CD14-positive monocyte (primary cell): Measurements from ENCODE around the gene ADAMTS7. TPM values are rescaled to one million over a fixed set of nuclear protein-coding genes. Genes with fewer than 3 reads are reported as not detected.

Experiments used
- DNase-seq, 3 donors: peaks; one replicate each; pipeline ENCODE4 v3.0.0-alpha.2; 2011 to 2022
- H2AFZ ChIP-seq: 2 replicates; pipeline ENCODE4 v1.6.0; 2012; ENCODE audit warnings: mild to moderate bottlenecking, low read depth, low read length, inconsistent platforms; ENCODE audit not compliant: insufficient read depth, poor library complexity, severe bottlenecking
- H3K27ac ChIP-seq, 2 donors: 1 replicate in 1 of 2; 2 replicates in 1 of 2; pipeline ENCODE4 v1.5.1; 2012 to 2013; ENCODE audit warnings: low read length in 2 of 2, control low read depth in 1 of 2, inconsistent platforms in 1 of 2, low read depth in 1 of 2, mild to moderate bottlenecking in 1 of 2
- H3K27me3 ChIP-seq, 2 donors: one replicate each; pipeline versions ENCODE4 v1.6.0 to v1.6.1; 2011 to 2013; ENCODE audit warnings: low read length in 2 of 2; ENCODE audit not compliant: control insufficient read depth in 2 of 2, insufficient read depth in 2 of 2
- H3K36me3 ChIP-seq, 2 donors: replicated peaks in 1 of 2; 1 replicate in 1 of 2; 2 replicates in 1 of 2; pipeline versions ENCODE4 v1.5.1 to v1.6.1; 2012 to 2013; ENCODE audit warnings: low read length in 2 of 2, control low read depth in 1 of 2, inconsistent platforms in 1 of 2, mild to moderate bottlenecking in 1 of 2; ENCODE audit not compliant: insufficient read depth in 2 of 2, control insufficient read depth in 1 of 2
- H3K4me1 ChIP-seq, 2 donors: 1 replicate in 1 of 2; 2 replicates in 1 of 2; pipeline versions ENCODE4 v1.5.1 to v1.6.1; 2012 to 2013; ENCODE audit warnings: low read length in 2 of 2, control low read depth in 1 of 2, inconsistent platforms in 1 of 2, mild to moderate bottlenecking in 1 of 2, moderate library complexity in 1 of 2; ENCODE audit not compliant: insufficient read depth in 2 of 2, control insufficient read depth in 1 of 2
- H3K4me2 ChIP-seq: replicated peaks from 2 replicates; pipeline ENCODE3; 2012; ENCODE audit warnings: low read length, moderate library complexity, mild to moderate bottlenecking; ENCODE audit not compliant: poor library complexity, severe bottlenecking; ENCODE audit errors: extremely low read depth
- H3K4me3 ChIP-seq, 3 experiments: fragments of 200-600 bp in 1 of 3; sonication (generic) in 1 of 3; replicated peaks in 1 of 3; 1 replicate in 2 of 3; 2 replicates in 1 of 3; pipeline ENCODE4 v1.5.1; 2011 to 2013; ENCODE audit warnings: low read length in 3 of 3, mild to moderate bottlenecking in 3 of 3, control low read depth in 2 of 3, low read depth in 2 of 3, inconsistent platforms in 1 of 3, moderate library complexity in 1 of 3
- H3K79me2 ChIP-seq: 2 replicates; pipeline ENCODE4 v1.6.0; 2012; ENCODE audit warnings: mild to moderate bottlenecking, control low read depth, inconsistent platforms, low read length, moderate library complexity; ENCODE audit not compliant: insufficient read depth
- H3K9ac ChIP-seq: 2 replicates; pipeline ENCODE4 v1.6.0; 2017; ENCODE audit warnings: low read length, mild to moderate bottlenecking; ENCODE audit not compliant: insufficient read depth, poor library complexity, severe bottlenecking
- H3K9me3 ChIP-seq, 2 donors: replicated peaks in 1 of 2; 1 replicate in 1 of 2; 2 replicates in 1 of 2; pipeline versions ENCODE4 v1.5.1 to v1.6.1; 2012 to 2013; ENCODE audit warnings: low read length in 2 of 2, control low read depth in 1 of 2; ENCODE audit not compliant: control insufficient read depth in 1 of 2, insufficient read depth in 1 of 2
- H4K20me1 ChIP-seq: 2 replicates; pipeline ENCODE4 v1.6.0; 2012; ENCODE audit warnings: mild to moderate bottlenecking, low read length, control low read depth, moderate library complexity; ENCODE audit not compliant: insufficient read depth
- H3K27ac Mint-ChIP-seq, 7 donors: one replicate each; pipeline ENCODE4 v1.8.0; 2020; ENCODE audit warnings: mild to moderate bottlenecking in 7 of 7, mixed read lengths in 7 of 7, moderate library complexity in 6 of 7, inconsistent platforms in 2 of 7
- H3K27me3 Mint-ChIP-seq, 3 donors: one replicate each; pipeline ENCODE4 v1.8.0; 2021 to 2022; ENCODE audit warnings: low read depth in 3 of 3, mild to moderate bottlenecking in 3 of 3, mixed read lengths in 3 of 3, moderate library complexity in 3 of 3, inconsistent platforms in 1 of 3
- H3K36me3 Mint-ChIP-seq, 2 donors: one replicate each; pipeline ENCODE4 v1.8.0; 2020; ENCODE audit warnings: mixed read lengths in 2 of 2, inconsistent platforms in 1 of 2, mild to moderate bottlenecking in 1 of 2
- H3K4me1 Mint-ChIP-seq: one replicate; pipeline ENCODE4 v1.8.0; 2020; ENCODE audit warnings: mild to moderate bottlenecking, mixed read lengths
- H3K4me3 Mint-ChIP-seq, 2 donors: one replicate each; pipeline ENCODE4 v1.8.0; 2020; ENCODE audit warnings: mild to moderate bottlenecking in 2 of 2, mixed read lengths in 2 of 2, moderate library complexity in 1 of 2
- H3K9me3 Mint-ChIP-seq, 7 donors: one replicate each; pipeline ENCODE4 v1.8.0; 2020 to 2022; ENCODE audit warnings: mixed read lengths in 7 of 7, mild to moderate bottlenecking in 6 of 7, moderate library complexity in 6 of 7, inconsistent platforms in 2 of 7
- WGBS: methylation state at CpG from one replicate; pipeline ENCODE4 v1.1.5; 2013; ENCODE audit warnings: missing lambda C conversion rate; ENCODE audit not compliant: insufficient coverage; 5-methylcytosine and 5-hydroxymethylcytosine counted together
- intact Hi-C, 2 donors: fragments of 100-400 bp; cut with micrococcal nuclease; formaldehyde crosslinking; loops; one replicate each; pipeline versions ENCODE4 v1.15.0 to v1.15.1; 2023
- polyA plus RNA-seq, 3 donors: library from polyadenylated mRNA; depleted of rRNA in 1 of 3; unstranded in 2 of 3; stranded (reverse) in 1 of 3; fragments of 300-500 nt in 2 of 3; fragments of >200 nt in 1 of 3; fragmentation: Illumina TruSeq in 2 of 3; gene quantifications; 1 replicate in 2 of 3; 2 replicates in 1 of 3; pipeline ENCODE4 v1.2.3, GENCODE V29; 2012 to 2021
- TF ChIP-seq, protein P1 (sequence below): fragments of 200-600 bp; IDR thresholded peaks from one replicate; pipeline ENCODE4 v1.8.0; 2022; ENCODE audit warnings: antibody characterized with exemption, mild to moderate bottlenecking

The ADAMTS7 gene
- polyA plus RNA-seq, 3 donors = not detected

DNA sequence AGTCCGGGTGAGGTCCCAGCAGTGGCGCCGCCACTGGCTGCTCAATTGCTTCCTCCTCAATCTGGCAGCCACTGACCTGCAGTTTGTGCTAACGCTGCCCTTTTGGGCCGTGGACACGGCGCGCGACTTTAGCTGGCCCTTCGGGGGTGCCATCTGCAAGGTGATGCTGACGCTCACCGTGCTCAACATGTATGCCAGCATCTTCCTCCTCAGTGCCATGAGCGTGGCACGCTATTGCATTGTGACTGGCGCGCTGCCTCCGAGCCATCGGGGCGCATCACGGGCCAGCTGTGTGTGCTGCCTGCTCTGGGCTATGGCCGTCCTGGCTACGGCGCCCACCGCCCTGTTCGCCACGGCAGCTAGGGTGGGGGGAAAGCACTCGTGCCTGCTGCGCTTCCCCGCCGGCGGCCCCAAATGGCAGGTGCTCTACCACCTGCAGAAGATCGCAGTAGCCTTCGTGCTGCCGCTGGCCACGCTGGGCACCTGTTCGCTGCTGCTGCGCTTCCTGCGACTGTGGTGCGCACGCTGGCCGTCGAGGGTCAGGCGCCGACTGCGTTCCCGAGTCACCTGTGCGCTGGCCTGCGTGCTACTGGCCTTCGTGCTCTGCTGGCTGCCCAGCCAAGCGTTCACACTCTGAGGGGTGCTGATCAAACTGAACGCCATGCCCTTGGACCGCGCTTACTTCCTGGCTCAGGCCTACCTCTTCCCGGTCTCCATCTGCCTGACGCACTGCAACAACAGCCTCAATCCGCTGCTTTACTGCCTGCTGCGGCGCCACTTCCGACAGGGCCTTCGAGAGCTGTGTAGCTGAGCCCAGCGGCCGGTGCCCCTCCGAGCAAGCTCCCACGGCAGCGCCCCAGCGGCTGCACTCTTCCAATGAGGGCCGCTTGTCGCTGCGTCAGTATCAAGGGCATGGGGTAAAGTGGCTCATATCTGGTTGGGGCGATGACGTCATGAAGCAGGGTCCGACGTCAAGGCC, 20.3 kb upstream of the ADAMTS7 start:
- intact Hi-C loops = no loop called here
- DNase-seq = no peak
- WGBS = 82% methylated on average over 73 of the region's 73 CpGs
- Histone ChIP-seq H3K4me1 (peaks cover 0 to 4% of the 10 kb centered on the region in 2 donors), H3K79me2 (no peaks in the 10 kb centered on the region), H3K27me3 (peaks cover 0 to 14% of the 10 kb centered on the region in 2 donors), H3K4me2 (peak overlapping the region; percentile 62), H4K20me1 (no peaks in the 10 kb centered on the region), H3K9ac (peak overlapping the region; percentile 24), H3K36me3 (no peaks in the 10 kb centered on the region), H3K9me3 (no peaks in the 10 kb centered on the region), H3K27ac (no peak overlapping the region), H3K4me3 (peak overlapping the region in 1 of 3 experiments; percentile 52), H2AFZ (peak overlapping the region; percentile 33)
- H3K36me3 Mint-ChIP-seq = no peaks in the 10 kb centered on the region
- H3K9me3 Mint-ChIP-seq = peaks cover 0 to 7% (median 0%) of the 10 kb centered on the region in 7 donors
- peaks cover 16 to 38% (median 25%) of the 10 kb centered on the region in 3 donors for H3K27me3 Mint-ChIP-seq
- TF ChIP-seq, protein P1, sequence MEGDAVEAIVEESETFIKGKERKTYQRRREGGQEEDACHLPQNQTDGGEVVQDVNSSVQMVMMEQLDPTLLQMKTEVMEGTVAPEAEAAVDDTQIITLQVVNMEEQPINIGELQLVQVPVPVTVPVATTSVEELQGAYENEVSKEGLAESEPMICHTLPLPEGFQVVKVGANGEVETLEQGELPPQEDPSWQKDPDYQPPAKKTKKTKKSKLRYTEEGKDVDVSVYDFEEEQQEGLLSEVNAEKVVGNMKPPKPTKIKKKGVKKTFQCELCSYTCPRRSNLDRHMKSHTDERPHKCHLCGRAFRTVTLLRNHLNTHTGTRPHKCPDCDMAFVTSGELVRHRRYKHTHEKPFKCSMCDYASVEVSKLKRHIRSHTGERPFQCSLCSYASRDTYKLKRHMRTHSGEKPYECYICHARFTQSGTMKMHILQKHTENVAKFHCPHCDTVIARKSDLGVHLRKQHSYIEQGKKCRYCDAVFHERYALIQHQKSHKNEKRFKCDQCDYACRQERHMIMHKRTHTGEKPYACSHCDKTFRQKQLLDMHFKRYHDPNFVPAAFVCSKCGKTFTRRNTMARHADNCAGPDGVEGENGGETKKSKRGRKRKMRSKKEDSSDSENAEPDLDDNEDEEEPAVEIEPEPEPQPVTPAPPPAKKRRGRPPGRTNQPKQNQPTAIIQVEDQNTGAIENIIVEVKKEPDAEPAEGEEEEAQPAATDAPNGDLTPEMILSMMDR = no peak
- peak overlapping the region in 1 of 2 donors; percentile 89 for H3K4me3 Mint-ChIP-seq
- H3K27ac Mint-ChIP-seq = no peak overlapping the region
- peaks cover 11% of the 10 kb centered on the region for H3K4me1 Mint-ChIP-seq

DNA sequence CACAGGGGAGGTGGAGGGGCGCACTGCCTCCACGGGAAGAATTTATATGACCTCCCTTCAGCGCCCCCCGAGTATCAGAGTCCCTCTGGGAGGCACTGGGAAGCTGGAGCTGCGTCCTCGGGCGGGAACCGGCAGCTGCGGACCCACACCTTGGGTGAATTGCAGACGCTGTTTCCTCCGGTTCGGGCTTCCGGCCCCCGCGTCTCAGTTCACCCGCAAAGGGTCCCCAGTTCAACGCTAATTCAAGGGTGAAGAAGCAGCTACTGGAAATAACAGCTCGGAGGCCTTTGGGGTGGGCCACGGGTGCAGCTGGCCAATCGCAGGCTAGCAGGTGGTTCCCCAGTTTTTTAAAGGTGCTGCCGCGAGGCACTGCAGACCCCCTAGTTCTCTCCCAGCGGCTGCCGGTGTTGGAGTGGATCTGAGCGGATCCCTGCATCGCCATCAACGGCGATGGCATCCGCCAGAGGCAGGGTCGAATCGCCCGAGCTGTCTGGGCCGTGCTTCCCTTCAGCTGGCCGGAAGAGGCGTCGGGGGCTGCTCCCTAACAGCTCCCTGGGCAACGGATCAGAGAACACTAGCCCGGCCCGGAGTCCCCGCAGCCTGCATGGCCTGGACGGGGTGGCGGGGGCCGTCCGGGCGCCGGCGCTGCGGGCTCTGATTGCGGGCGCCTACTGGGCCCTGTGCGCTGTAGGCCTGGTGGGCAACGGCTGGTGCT, 19.4 kb upstream of the ADAMTS7 start:
- H3K9me3 ChIP-seq = no peaks in the 10 kb centered on the region
- DNase-seq = no peak
- peaks cover 0 to 7% (median 0%) of the 10 kb centered on the region in 7 donors for H3K9me3 Mint-ChIP-seq
- no peaks in the 10 kb centered on the region for H3K79me2 ChIP-seq
- H3K9ac ChIP-seq = peak overlapping the region; percentile 24
- peaks cover 0 to 4% of the 10 kb centered on the region in 2 donors for H3K4me1 ChIP-seq
- peak overlapping the region; percentile 62 for H3K4me2 ChIP-seq
- intact Hi-C loops = no loop called here
- peak overlapping the region; percentile 33 for H2AFZ ChIP-seq
- peak overlapping the region in 1 of 3 experiments; percentile 52 for H3K4me3 ChIP-seq
- H3K27me3 ChIP-seq = peaks cover 0 to 14% of the 10 kb centered on the region in 2 donors
- H3K4me3 Mint-ChIP-seq = peak overlapping the region; percentile 62 to 89
- TF ChIP-seq, protein P1 = no peak
- peaks cover 11% of the 10 kb centered on the region for H3K4me1 Mint-ChIP-seq
- no peaks in the 10 kb centered on the region for H3K36me3 Mint-ChIP-seq
- no peak overlapping the region for H3K27ac ChIP-seq
- no peak overlapping the region for H3K27ac Mint-ChIP-seq
- H4K20me1 ChIP-seq = no peaks in the 10 kb centered on the region
- WGBS = 19% methylated on average over 52 of the region's 52 CpGs
- peaks cover 16 to 35% (median 25%) of the 10 kb centered on the region in 3 donors for H3K27me3 Mint-ChIP-seq
- no peaks in the 10 kb centered on the region for H3K36me3 ChIP-seq
